Upper lobe of left lung (tissue), 6 donors: Measurements from ENCODE around the gene HNRNPA3. TPM values are rescaled to one million over a fixed set of nuclear protein-coding genes. Genes with fewer than 3 reads are reported as not detected.

Experiments
- ATAC-seq, 2 donors: fragments of 200-7000 bp; cut with Tn5 transposase; one replicate each; pipeline ENCODE4 v1.9.1; 2022; ENCODE audit warnings: mild to moderate bottlenecking in 2 of 2, moderate library complexity in 2 of 2; ENCODE audit not compliant: low FRiP score in 2 of 2
- DNase-seq, 2 donors: peaks; one replicate each; pipeline ENCODE4 v3.0.0-alpha.2; 2019 to 2020
- H3K27ac ChIP-seq, 4 donors: fragments of 200-600 bp; sonication (generic); one replicate each; pipeline ENCODE4 v1.5.1; 2016 to 2019
- H3K27me3 ChIP-seq, 4 donors: fragments of 200-600 bp; sonication (generic); one replicate each; pipeline ENCODE4 v1.5.1; 2017 to 2019
- H3K36me3 ChIP-seq, 4 donors: fragments of 200-600 bp; sonication (generic); one replicate each; pipeline ENCODE4 v1.5.1; 2016 to 2019
- H3K4me1 ChIP-seq, 4 donors: fragments of 200-600 bp; sonication (generic); one replicate each; pipeline ENCODE4 v1.5.1; 2018 to 2019
- H3K4me3 ChIP-seq, 4 donors: fragments of 200-600 bp; sonication (generic); one replicate each; pipeline ENCODE4 v1.5.1; 2017 to 2019; ENCODE audit warnings: mild to moderate bottlenecking in 2 of 4, moderate library complexity in 1 of 4
- H3K9me3 ChIP-seq, 4 donors: fragments of 200-600 bp; sonication (generic); one replicate each; pipeline ENCODE4 v1.5.1; 2018 to 2019
- CTCF ChIP-seq, 6 experiments: fragments of 450-650 bp in 4 of 6; fragments of 200-600 bp in 2 of 6; sonication (generic) in 2 of 6; IDR thresholded peaks; one replicate each; pipeline ENCODE4 v1.5.1; 2016 to 2019; ENCODE audit warnings: antibody characterized with exemption in 6 of 6
- EP300 ChIP-seq, 4 donors: sonication (generic); formaldehyde crosslinking; IDR thresholded peaks; one replicate each; pipeline ENCODE4 v1.5.1; 2017; ENCODE audit warnings: antibody characterized with exemption in 4 of 4, control low read depth in 2 of 4
- POLR2A ChIP-seq, 4 donors: fragments of 450-650 bp; IDR thresholded peaks; one replicate each; pipeline ENCODE4 v1.5.1; 2016 to 2017; ENCODE audit warnings: antibody characterized with exemption in 4 of 4, mild to moderate bottlenecking in 2 of 4
- POLR2AphosphoS5 ChIP-seq, 2 donors: sonication (generic); formaldehyde crosslinking; IDR thresholded peaks; one replicate each; pipeline ENCODE4 v1.5.1; 2017; ENCODE audit warnings: antibody characterized with exemption in 2 of 2
- WGBS, 2 donors: methylation state at CpG; one replicate each; pipeline ENCODE4 v1.1.5; 2017 to 2018; 5-methylcytosine and 5-hydroxymethylcytosine counted together
- total RNA-seq, 6 donors: library from RNA; depleted of rRNA in 4 of 6; stranded (reverse); fragments of >200 nt in 4 of 6; gene quantifications; one replicate each; pipeline versions ENCODE4 v1.1.0 to v1.2.1, GENCODE V29; 2016 to 2021
- donor health status: DM: no; HTN: no; CAD: no; lungs with moderate emphysema.
- donor health status: DM: no; HTN: yes; CAD: no; lungs with severe emphysema.

Gene HNRNPA3
- total RNA-seq, 6 donors from 2014 or later, result 53.2 to 146 (median 89.0) TPM

GRCh38 chr2:177234267-177234666, 21.7 kb downstream of the HNRNPA3 start:
- no peak for TF ChIP-seq POLR2A (IDR thresholded peaks at IDR 0.05)
- TF ChIP-seq EP300 (IDR thresholded peaks at IDR 0.05), result no peak
- TF ChIP-seq CTCF (IDR thresholded peaks at IDR 0.05), result no peak
- no peak for TF ChIP-seq POLR2AphosphoS5 (IDR thresholded peaks at IDR 0.05)
- Histone ChIP-seq H3K9me3 (no peaks in the 10 kb centered on the region), H3K4me1 (peaks cover 29 to 40% (median 34%) of the 10 kb centered on the region in 4 donors), H3K36me3 (peaks cover 23 to 53% (median 37%) of the 10 kb centered on the region in 4 donors), H3K27me3 (no peaks in the 10 kb centered on the region), H3K4me3 (no peak overlapping the region), H3K27ac (peak overlapping the region in 1 of 4 donors; percentile 3)
- DNase-seq (no peak), ATAC-seq (no peak)

- no peaks in the 10 kb centered on the region for H3K27me3 ChIP-seq
- ATAC-seq (no peak), DNase-seq (no peak)
- peak overlapping the region in 1 of 4 donors; percentile 2 for H3K27ac ChIP-seq
- WGBS, 2 donors, result 88 to 90% methylated on average over 6 of the region's 6 CpGs
- peaks cover 45 to 57% (median 51%) of the 10 kb centered on the region in 4 donors for H3K4me1 ChIP-seq
- H3K36me3 ChIP-seq, result peaks cover 23 to 37% (median 30%) of the 10 kb centered on the region in 4 donors
- no peak for TF ChIP-seq EP300 (IDR thresholded peaks at IDR 0.05)
- no peak for TF ChIP-seq POLR2A (IDR thresholded peaks at IDR 0.05)
- no peaks in the 10 kb centered on the region for H3K9me3 ChIP-seq
- H3K4me3 ChIP-seq, result no peak overlapping the region
Measured at GRCh38 chr2:177235855-177236437, 23.4 kb downstream of the HNRNPA3 start.

DNA sequence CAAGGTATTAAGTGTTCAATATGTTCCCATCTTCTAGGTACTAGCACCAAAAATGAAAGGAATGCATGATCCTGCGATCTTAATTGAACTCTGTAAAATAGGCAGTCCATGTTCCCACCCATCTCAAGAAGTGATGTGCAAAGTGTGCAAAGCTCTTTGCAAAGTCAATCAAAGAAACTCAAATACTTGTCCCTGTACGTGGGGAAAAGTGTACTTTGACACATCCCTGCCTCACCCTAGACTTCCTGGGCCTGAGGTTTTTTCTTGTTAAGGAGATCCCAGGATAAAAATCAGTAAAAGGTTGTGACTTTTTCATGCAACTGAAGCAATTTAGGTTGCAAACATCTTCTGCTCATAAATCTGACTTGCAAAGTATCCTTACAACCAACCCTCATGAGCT, 25.3 kb downstream of the HNRNPA3 start:
- peaks cover 5 to 18% (median 11%) of the 10 kb centered on the region in 4 donors for H3K36me3 ChIP-seq
- no peak overlapping the region for H3K4me3 ChIP-seq
- no peaks in the 10 kb centered on the region for H3K27me3 ChIP-seq
- TF ChIP-seq POLR2A (IDR thresholded peaks at IDR 0.05), result no peak
- no peak for TF ChIP-seq POLR2AphosphoS5 (IDR thresholded peaks at IDR 0.05)
- TF ChIP-seq CTCF (IDR thresholded peaks at IDR 0.05), result no peak
- TF ChIP-seq EP300 (IDR thresholded peaks at IDR 0.05), result no peak
- 36 to 53% methylated on average over 2 of the region's 2 CpGs for WGBS, 2 donors
- peak overlapping the region in 3 of 4 donors; percentile 4 to 92 (median 86) for H3K27ac ChIP-seq
- DNase-seq (no peak), ATAC-seq (no peak)
- peaks cover 65 to 77% (median 71%) of the 10 kb centered on the region in 4 donors for H3K4me1 ChIP-seq
- H3K9me3 ChIP-seq, result no peaks in the 10 kb centered on the region

- H3K36me3 ChIP-seq, result peaks cover 0 to 6% (median 1%) of the 10 kb centered on the region in 4 donors
- no peak overlapping the region for H3K4me3 ChIP-seq
- peaks cover 76 to 88% (median 79%) of the 10 kb centered on the region in 4 donors for H3K4me1 ChIP-seq
- WGBS, 2 donors, result 78 to 81% methylated on average over 6 of the region's 6 CpGs
- ATAC-seq (no peak), DNase-seq (no peak)
- H3K27ac ChIP-seq, result peak overlapping the region; percentile 70 to 92 (median 84)
- TF ChIP-seq POLR2AphosphoS5 (IDR thresholded peaks at IDR 0.05), result no peak
- no peak for TF ChIP-seq POLR2A (IDR thresholded peaks at IDR 0.05)
- no peak for TF ChIP-seq CTCF (IDR thresholded peaks at IDR 0.05)
- no peak for TF ChIP-seq EP300 (IDR thresholded peaks at IDR 0.05)
- no peaks in the 10 kb centered on the region for H3K27me3 ChIP-seq
- H3K9me3 ChIP-seq, result no peaks in the 10 kb centered on the region
Measured at GRCh38 chr2:177239053-177239452, 26.5 kb downstream of the HNRNPA3 start.

- peak in 1 of 4 donors; percentile 62 for TF ChIP-seq POLR2A (IDR thresholded peaks at IDR 0.05)
- TF ChIP-seq POLR2AphosphoS5 (IDR thresholded peaks at IDR 0.05), result peak; percentile 64 to 87
- no peak for TF ChIP-seq CTCF (IDR thresholded peaks at IDR 0.05)
- TF ChIP-seq EP300 (IDR thresholded peaks at IDR 0.05), result peak in 2 of 4 donors; percentile 69 to 80
- Histone ChIP-seq H3K4me1 (peaks cover 85 to 92% (median 86%) of the 10 kb centered on the region in 4 donors), H3K9me3 (no peaks in the 10 kb centered on the region), H3K27me3 (no peaks in the 10 kb centered on the region), H3K27ac (peak overlapping the region; percentile 81 to 92 (median 86)), H3K4me3 (peak overlapping the region in 1 of 4 donors; percentile 12), H3K36me3 (no peaks in the 10 kb centered on the region)
- DNase-seq (peak in 1 of 2 donors; percentile 81), ATAC-seq (peak; percentile 85 to 86)
- 16 to 30% methylated on average over 5 of the region's 5 CpGs for WGBS, 2 donors
Measured at GRCh38 chr2:177239932-177240630, 27.5 kb downstream of the HNRNPA3 start.
